Activated CD4-positive, alpha-beta T cell treated with anti-CD3 and anti-CD28 coated beads, Interleukin-2, amount 10 ng/mL, durations not matched to agents 7 days and 5 days (primary cell): Measurements from ENCODE around the gene SMCO1. TPM values are rescaled to one million over a fixed set of nuclear protein-coding genes. Genes with fewer than 3 reads are reported as not detected.

ENCODE experiments used
- CTCF ChIA-PET: fragments of 350-600 bp; sonication (Branson Sonifier 250); formaldehyde crosslinking; loops from one replicate; lab custom pipeline; 2021; ENCODE audit warnings: antibody characterized with exemption; lab: Charles Lee
- POLR2A ChIA-PET: fragments of 350-600 bp; sonication (Branson Sonifier 250); formaldehyde crosslinking; loops from one replicate; lab custom pipeline; 2021; ENCODE audit warnings: antibody characterized with exemption; lab: Charles Lee
- DNase-seq: peaks from one replicate; pipeline ENCODE4 v3.0.0-alpha.2; 2020
- H3K27ac Mint-ChIP-seq: one replicate; pipeline ENCODE4 v1.8.0; 2021; ENCODE audit warnings: mild to moderate bottlenecking, moderate library complexity, mixed read lengths
- H3K27me3 Mint-ChIP-seq: one replicate; pipeline ENCODE4 v1.8.0; 2021; ENCODE audit warnings: mixed read lengths
- H3K36me3 Mint-ChIP-seq: one replicate; pipeline ENCODE4 v1.8.0; 2021; ENCODE audit warnings: low read depth, mixed read lengths
- H3K4me1 Mint-ChIP-seq: one replicate; pipeline ENCODE4 v1.8.0; 2021; ENCODE audit warnings: mixed read lengths
- H3K4me3 Mint-ChIP-seq: one replicate; pipeline ENCODE4 v1.8.0; 2021; ENCODE audit warnings: mild to moderate bottlenecking, moderate library complexity, mixed read lengths
- H3K9me3 Mint-ChIP-seq: one replicate; pipeline ENCODE4 v1.8.0; 2021; ENCODE audit warnings: mixed read lengths
- total RNA-seq, 2 experiments: library from RNA; stranded (reverse); gene quantifications; one replicate each; pipeline ENCODE4 v1.2.3, GENCODE V29; 2021

The SMCO1 gene
- total RNA-seq, 2 experiments from 2014 or later: not detected

DNA sequence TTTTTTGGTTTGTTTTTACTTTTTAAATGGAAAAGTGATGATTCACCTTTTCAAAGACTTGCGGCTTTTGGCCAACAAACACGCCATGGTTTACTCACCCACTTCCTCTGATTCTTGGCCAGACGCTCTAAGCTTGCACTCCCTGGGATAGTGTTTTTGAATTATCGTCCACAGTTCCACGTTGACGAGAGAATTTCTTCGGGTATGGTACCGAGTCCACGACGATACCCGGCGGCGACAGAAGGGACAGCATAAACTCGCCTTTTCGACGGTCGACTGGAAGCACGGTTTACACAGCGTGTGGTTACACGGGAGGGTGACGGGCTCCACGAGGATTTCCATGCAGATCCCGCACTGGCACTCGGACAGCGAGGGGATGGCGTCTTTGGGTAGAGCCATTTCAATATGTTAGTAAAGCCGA lies 12.4 kb downstream of the SMCO1 start:
- peak; percentile 77 for DNase-seq
- H3K27ac Mint-ChIP-seq: peak overlapping the region; percentile 93
- peak overlapping the region; percentile 89 for H3K4me3 Mint-ChIP-seq
- POLR2A ChIA-PET: no interaction called here
- H3K9me3 Mint-ChIP-seq: peaks cover 11% of the 10 kb centered on the region
- H3K27me3 Mint-ChIP-seq: peaks cover 3% of the 10 kb centered on the region
- peaks cover 32% of the 10 kb centered on the region for H3K4me1 Mint-ChIP-seq
- H3K36me3 Mint-ChIP-seq: peaks cover 36% of the 10 kb centered on the region
- CTCF ChIA-PET: interaction anchor here (1.0 to 4.9 kb wide), 3 partner anchors 13 to 26 kb away, joined by 5 to 18 read pairs (median 9); no protein-coding TSS in a partner anchor

DNA sequence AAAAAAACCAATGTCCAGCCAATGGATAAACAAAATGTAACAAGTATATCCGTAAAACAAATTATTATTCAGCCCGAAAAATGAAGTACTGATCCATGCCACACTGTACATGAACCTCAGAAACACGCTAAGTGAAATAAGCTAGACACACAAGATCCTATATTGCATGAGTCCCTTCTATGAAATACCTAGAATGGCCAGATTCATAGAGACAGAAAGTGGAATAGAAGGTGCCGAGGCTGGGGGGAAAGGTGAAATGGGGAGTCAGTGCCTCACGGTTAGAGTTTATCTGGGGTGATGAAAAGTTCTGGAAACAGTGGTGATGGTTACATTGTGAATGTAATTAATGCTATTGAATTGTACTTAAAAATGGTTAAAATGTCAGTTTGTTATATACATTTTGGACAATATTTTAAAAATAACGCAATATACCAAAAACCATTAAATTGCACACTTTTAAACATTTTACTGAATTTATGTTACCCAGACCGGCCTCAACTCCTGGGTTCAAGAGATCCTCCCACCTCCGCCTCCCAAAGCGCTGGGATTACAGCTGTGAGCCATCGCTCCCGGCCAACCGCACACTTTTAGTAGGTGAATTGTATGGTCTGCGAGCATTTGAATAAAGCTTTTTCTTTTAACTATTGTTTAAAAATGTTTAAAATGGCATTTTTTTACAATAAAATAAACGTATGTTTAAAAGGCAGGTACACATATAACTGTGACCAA lies 13.7 kb downstream of the SMCO1 start:
- Mint-ChIP-seq H3K36me3 (peaks cover 41% of the 10 kb centered on the region), H3K9me3 (peaks cover 7% of the 10 kb centered on the region), H3K27me3 (peaks cover 3% of the 10 kb centered on the region), H3K4me1 (peaks cover 34% of the 10 kb centered on the region), H3K4me3 (peak overlapping the region; percentile 89), H3K27ac (peak overlapping the region; percentile 63)
- peak; percentile 20 for DNase-seq
- CTCF ChIA-PET: interaction anchor here (0.6 to 4.9 kb wide), 6 partner anchors 20 to 797 kb away, joined by 3 to 18 read pairs (median 3); no protein-coding TSS in a partner anchor
- POLR2A ChIA-PET: interaction anchor here (1.0 kb wide), 1 partner anchor 67 kb away, joined by 4 read pairs; the partner anchor contains the start of genes FBXO45 and WDR53

DNA sequence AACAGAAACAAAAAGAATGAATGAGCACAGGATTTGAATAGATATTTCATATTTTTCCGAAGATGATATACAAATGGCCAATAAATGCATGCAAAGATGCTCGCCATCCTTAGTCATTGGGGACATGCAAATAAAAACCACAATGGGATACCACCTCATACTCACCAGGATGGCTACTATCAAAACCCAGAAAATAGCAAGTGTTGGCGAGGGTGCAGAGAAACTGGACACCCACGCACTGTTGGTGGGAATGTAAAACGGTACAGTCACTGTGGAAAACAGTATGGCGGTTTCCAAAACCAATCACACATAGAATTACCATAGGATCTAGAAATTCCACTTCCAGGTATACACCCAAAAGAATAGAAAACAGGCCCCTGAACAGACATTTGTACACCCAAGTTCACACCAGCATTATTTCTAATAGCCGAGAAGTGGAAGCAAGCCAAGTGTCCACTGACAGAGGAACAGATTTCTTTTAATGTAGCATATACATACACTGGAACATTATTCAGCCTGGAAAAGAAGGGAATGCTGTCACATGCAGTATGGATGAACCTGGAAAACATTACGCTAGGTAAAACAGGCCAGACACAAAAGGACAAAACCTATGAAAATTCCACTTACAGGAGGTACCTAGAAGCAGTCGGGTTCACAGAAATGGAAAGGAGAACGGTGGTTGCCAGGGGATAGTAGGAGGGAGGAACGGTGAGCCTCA lies 15.2 kb downstream of the SMCO1 start:
- CTCF ChIA-PET: interaction anchor here (0.6 to 4.9 kb wide), 2 partner anchors 29 to 224 kb away, joined by 3 to 18 read pairs; no protein-coding TSS in a partner anchor
- peaks cover 52% of the 10 kb centered on the region for H3K36me3 Mint-ChIP-seq
- H3K27me3 Mint-ChIP-seq: no peaks in the 10 kb centered on the region
- no peaks in the 10 kb centered on the region for H3K9me3 Mint-ChIP-seq
- H3K4me3 Mint-ChIP-seq: peak overlapping the region; percentile 89
- no peak for DNase-seq
- H3K27ac Mint-ChIP-seq: peak overlapping the region; percentile 63
- POLR2A ChIA-PET: no interaction called here
- peaks cover 41% of the 10 kb centered on the region for H3K4me1 Mint-ChIP-seq

DNA sequence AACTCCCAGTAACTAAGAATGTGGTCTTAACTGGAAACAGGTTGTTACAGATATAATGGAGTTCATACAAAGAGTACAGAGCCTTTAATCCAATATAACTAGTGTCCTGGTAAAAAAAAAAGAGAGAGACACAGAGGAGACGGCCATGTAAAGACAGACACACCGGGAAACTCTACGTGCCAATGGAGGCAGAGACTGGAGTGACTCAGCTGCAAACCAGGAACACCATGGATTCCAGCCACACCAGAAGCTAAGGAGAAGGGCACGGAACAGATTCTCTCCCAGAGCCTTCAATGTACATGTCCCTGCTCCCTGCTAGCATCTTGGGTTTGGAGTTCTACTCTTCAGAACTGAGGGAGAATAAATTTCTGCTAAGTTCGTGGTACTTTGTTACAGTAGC lies 16.1 kb downstream of the SMCO1 start:
- no peak for DNase-seq
- Mint-ChIP-seq H3K27ac (no peak overlapping the region), H3K4me1 (peaks cover 38% of the 10 kb centered on the region), H3K4me3 (peak overlapping the region; percentile 89), H3K27me3 (no peaks in the 10 kb centered on the region), H3K36me3 (peaks cover 53% of the 10 kb centered on the region), H3K9me3 (no peaks in the 10 kb centered on the region)
- ChIA-PET CTCF (interaction anchor here (0.6 kb wide), 1 partner anchor 218 kb away, joined by 4 read pairs; no protein-coding TSS in a partner anchor), POLR2A (no interaction called here)

DNA sequence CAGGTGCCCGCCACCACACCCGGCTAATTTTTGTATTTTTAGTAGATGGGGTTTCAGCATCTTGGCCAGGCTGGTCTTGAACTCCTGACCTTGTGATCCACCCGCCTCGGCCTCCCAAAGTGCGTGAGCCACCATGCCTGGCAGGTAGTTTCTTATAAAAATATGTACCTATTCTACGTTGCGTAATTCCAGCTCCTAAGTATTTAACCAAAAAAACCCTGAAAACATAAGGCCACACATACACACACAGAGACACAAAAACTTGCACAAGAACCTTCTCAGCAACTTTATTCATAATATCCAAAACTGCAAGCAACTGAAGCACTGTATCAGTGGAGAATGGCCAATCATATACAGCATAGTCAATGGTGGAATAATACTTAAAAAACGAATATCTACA lies 16.8 kb downstream of the SMCO1 start:
- H3K27ac Mint-ChIP-seq: no peak overlapping the region
- ChIA-PET POLR2A (no interaction called here), CTCF (no interaction called here)
- peaks cover 53% of the 10 kb centered on the region for H3K36me3 Mint-ChIP-seq
- H3K4me1 Mint-ChIP-seq: peaks cover 38% of the 10 kb centered on the region
- no peaks in the 10 kb centered on the region for H3K27me3 Mint-ChIP-seq
- no peak for DNase-seq
- H3K9me3 Mint-ChIP-seq: no peaks in the 10 kb centered on the region
- no peak overlapping the region for H3K4me3 Mint-ChIP-seq

DNA sequence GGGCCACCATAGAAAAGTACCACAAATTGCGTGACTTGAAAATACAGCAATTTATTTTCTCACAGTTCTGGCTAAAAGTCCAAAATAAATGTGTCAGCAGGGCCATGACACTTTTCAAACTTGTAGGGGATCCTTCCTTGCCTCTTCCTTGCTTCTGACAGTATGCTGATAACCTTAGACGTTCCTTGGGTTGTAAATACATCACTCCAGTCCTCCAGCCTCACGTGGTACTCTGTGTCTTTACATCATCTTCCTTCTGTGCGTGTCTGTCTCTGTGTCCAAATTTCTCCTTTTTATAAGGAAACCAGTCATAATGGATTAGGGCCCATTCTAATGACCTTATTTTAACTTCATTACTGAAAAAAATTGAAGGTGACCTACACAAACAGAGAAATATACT lies 19.0 kb downstream of the SMCO1 start:
- Mint-ChIP-seq H3K4me3 (no peak overlapping the region), H3K9me3 (no peaks in the 10 kb centered on the region), H3K27me3 (no peaks in the 10 kb centered on the region), H3K27ac (no peak overlapping the region), H3K36me3 (peaks cover 49% of the 10 kb centered on the region), H3K4me1 (peaks cover 40% of the 10 kb centered on the region)
- POLR2A ChIA-PET: no interaction called here
- no peak for DNase-seq
- CTCF ChIA-PET: no interaction called here

DNA sequence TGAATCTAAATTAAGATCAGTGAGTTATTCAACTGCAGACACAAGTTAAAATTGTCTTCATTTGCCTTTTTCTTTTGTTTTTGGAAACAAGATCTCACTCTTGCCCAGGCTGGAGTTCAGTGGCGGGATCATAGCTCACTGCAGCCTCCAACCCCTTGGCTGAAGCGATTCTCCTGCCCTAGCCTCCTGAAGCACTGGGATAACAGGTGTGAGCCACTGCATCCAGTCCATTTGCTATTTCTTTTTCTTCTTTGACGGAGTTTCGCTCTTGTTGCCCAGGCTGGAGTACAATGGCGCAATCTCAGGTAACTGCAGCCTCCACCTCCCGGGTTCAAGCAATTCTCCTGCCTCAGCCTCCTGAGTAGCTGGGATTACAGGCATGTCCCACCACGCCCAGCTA lies 21.9 kb downstream of the SMCO1 start:
- ChIA-PET POLR2A (no interaction called here), CTCF (interaction anchor here (1.7 kb wide), 1 partner anchor 29 kb away, joined by 4 read pairs; no protein-coding TSS in a partner anchor)
- H3K4me1 Mint-ChIP-seq: peaks cover 23% of the 10 kb centered on the region

DNA sequence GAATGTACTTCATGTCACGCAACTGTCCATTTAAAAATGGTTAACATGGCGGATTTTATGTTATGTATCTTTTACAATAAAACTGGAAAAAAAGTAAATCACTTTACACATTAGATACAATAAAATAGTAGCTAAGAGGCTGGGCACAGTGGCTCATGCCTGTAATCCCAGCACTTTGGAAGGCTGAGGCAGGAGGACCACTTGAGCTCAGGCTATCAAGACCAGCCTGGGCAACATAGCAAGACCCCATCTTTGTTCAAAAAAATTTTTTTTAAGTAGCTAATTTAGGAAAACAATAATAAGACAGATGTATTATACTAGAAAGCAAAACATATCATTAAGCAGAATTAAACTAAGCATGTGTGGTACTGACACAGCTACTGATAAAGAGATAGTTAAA lies 23.1 kb downstream of the SMCO1 start:
- Mint-ChIP-seq H3K27me3 (no peaks in the 10 kb centered on the region), H3K9me3 (no peaks in the 10 kb centered on the region), H3K27ac (no peak overlapping the region), H3K4me3 (no peak overlapping the region), H3K36me3 (peaks cover 32% of the 10 kb centered on the region), H3K4me1 (peaks cover 17% of the 10 kb centered on the region)
- no peak for DNase-seq
- ChIA-PET POLR2A (no interaction called here), CTCF (interaction anchor here (1.3 kb wide), 1 partner anchor 26 kb away, joined by 3 read pairs; no protein-coding TSS in a partner anchor)

More for the DNA sequence above, 21.9 kb downstream of the SMCO1 start:
- DNase-seq: no peak
- Mint-ChIP-seq H3K27ac (no peak overlapping the region), H3K36me3 (peaks cover 32% of the 10 kb centered on the region), H3K27me3 (no peaks in the 10 kb centered on the region), H3K9me3 (no peaks in the 10 kb centered on the region), H3K4me3 (no peak overlapping the region)

DNA sequence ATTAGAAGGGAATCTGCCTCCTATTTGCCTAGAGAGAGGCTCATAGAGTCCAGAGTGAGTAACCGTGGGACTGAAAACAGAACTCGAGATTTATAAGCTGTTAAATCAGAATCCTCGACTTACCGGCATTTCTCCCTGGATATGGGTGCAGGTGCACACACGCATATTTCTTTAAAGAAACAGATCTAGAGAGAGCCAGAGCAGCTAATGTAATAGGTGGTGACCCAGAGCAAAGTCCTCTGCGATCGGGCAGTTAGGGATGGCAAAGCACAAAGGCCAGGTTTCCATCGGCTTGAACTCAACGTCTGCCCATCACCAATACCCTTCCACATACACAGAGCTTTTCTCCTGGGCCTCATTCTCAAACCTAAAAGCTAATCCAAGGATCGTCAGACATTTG lies 25.4 kb downstream of the SMCO1 start:
- POLR2A ChIA-PET: no interaction called here
- no peaks in the 10 kb centered on the region for H3K9me3 Mint-ChIP-seq
- CTCF ChIA-PET: interaction anchor here (0.8 to 1.3 kb wide), 2 partner anchors 13 to 39 kb away, joined by 4 to 5 read pairs; no protein-coding TSS in a partner anchor
- H3K27ac Mint-ChIP-seq: no peak overlapping the region
- H3K4me1 Mint-ChIP-seq: peaks cover 12% of the 10 kb centered on the region
- no peak for DNase-seq
- no peak overlapping the region for H3K4me3 Mint-ChIP-seq
- H3K36me3 Mint-ChIP-seq: peaks cover 26% of the 10 kb centered on the region
- H3K27me3 Mint-ChIP-seq: no peaks in the 10 kb centered on the region

DNA sequence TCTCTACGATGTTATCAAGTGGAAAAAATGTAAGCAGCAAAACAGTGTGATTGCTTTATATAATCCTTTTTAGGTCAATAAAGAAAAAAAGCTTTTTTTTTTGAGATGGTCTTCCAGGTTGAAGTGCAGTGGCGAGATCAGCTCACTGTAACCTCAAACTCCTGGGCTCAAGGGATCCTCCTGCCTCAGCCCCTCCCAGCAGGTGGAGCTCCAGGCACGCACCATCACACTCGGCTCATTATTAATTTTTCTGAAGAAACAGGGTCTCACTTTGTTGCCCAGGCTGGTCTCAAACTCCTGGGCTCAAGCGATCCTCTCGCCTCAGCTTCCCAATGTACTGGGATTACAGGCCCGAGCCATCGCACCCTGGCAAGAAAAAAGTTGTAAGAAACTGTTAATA lies 28.9 kb downstream of the SMCO1 start:
- H3K4me1 Mint-ChIP-seq: peaks cover 8% of the 10 kb centered on the region
- no peak overlapping the region for H3K4me3 Mint-ChIP-seq
- no peaks in the 10 kb centered on the region for H3K27me3 Mint-ChIP-seq
- no peak overlapping the region for H3K27ac Mint-ChIP-seq
- H3K9me3 Mint-ChIP-seq: no peaks in the 10 kb centered on the region
- H3K36me3 Mint-ChIP-seq: peaks cover 38% of the 10 kb centered on the region
- POLR2A ChIA-PET: no interaction called here
- DNase-seq: peak; percentile 17
- CTCF ChIA-PET: interaction anchor here (0.6 to 1.6 kb wide), 6 partner anchors 13 to 77 kb away, joined by 3 to 7 read pairs (median 4); no protein-coding TSS in a partner anchor

DNA sequence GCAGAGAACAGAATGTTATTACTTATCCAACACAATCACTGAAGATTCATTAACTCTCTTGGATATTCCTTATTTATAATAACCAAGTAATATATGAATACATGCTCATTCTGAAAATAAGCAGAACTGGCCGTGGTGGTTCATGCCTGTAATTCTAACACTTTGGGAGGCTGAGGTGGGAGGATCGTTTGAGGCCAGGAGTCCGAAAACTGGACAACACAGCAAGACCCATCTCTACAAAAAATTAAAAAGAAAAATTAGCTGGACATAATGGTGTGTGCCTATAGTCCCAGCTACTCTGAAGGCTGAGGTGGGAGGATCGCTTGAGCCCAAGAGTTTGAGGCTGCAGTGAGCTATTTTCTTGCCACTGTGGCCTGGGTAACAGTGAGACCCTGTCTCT lies 37.5 kb downstream of the SMCO1 start:
- Mint-ChIP-seq H3K27me3 (no peaks in the 10 kb centered on the region), H3K27ac (no peak overlapping the region), H3K9me3 (no peaks in the 10 kb centered on the region), H3K4me3 (no peak overlapping the region), H3K4me1 (no peaks in the 10 kb centered on the region), H3K36me3 (peaks cover 35% of the 10 kb centered on the region)
- POLR2A ChIA-PET: no interaction called here
- CTCF ChIA-PET: interaction anchor here (0.7 kb wide), 1 partner anchor 41 kb away, joined by 3 read pairs; no protein-coding TSS in a partner anchor
- no peak for DNase-seq

DNA sequence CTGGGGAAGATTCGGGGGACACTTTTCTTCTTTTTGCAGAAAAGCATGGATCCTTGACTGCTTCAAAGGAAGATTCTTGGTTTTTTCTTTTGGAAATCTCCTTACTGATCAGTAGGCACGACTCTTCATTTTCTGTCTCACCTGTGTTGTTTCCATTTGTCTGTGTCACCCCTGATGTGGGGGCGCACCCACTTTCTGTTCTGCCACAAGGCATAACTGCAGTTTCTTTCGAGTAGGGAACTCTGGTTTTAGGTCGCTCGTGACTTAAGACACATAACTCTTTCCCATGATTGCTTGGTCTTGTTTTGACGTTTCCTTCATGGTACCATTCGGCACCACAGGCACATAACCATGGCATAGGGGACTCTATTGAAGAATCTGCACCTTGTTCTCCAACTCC lies 42.9 kb downstream of the SMCO1 start:
- no peak for DNase-seq
- no peaks in the 10 kb centered on the region for H3K27me3 Mint-ChIP-seq
- H3K4me3 Mint-ChIP-seq: no peak overlapping the region
- peaks cover 42% of the 10 kb centered on the region for H3K36me3 Mint-ChIP-seq
- H3K4me1 Mint-ChIP-seq: peaks cover 12% of the 10 kb centered on the region
- ChIA-PET POLR2A (no interaction called here), CTCF (interaction anchor here (1.0 to 1.8 kb wide), 2 partner anchors 8 to 15 kb away, joined by 4 to 7 read pairs; no protein-coding TSS in a partner anchor)
- no peak overlapping the region for H3K27ac Mint-ChIP-seq
- no peaks in the 10 kb centered on the region for H3K9me3 Mint-ChIP-seq
